Prostate gland (tissue), 2 donors: ENCODE measurements around the gene AK9.

Experiments
- POLR2A ChIP-seq: fragments of 450-650 bp; IDR thresholded peaks from one replicate; pipeline ENCODE4 v1.6.1; 2016; ENCODE audit warnings: antibody characterized with exemption, mild to moderate bottlenecking
- POLR2AphosphoS5 ChIP-seq: sonication (generic); formaldehyde crosslinking; IDR thresholded peaks from one replicate; pipeline ENCODE4 v1.6.1; 2017; ENCODE audit warnings: antibody characterized with exemption
- TF ChIP-seq, protein P1 (sequence below), 4 experiments: fragments of 200-600 bp in 2 of 4; fragments of 450-650 bp in 2 of 4; sonication (generic) in 2 of 4; IDR thresholded peaks; 1 replicate in 3 of 4; 2 replicates in 1 of 4; pipeline ENCODE4 v1.5.1; 2016 to 2019; ENCODE audit warnings: antibody characterized with exemption in 4 of 4, mild to moderate bottlenecking in 2 of 4, moderate library complexity in 2 of 4

DNA sequence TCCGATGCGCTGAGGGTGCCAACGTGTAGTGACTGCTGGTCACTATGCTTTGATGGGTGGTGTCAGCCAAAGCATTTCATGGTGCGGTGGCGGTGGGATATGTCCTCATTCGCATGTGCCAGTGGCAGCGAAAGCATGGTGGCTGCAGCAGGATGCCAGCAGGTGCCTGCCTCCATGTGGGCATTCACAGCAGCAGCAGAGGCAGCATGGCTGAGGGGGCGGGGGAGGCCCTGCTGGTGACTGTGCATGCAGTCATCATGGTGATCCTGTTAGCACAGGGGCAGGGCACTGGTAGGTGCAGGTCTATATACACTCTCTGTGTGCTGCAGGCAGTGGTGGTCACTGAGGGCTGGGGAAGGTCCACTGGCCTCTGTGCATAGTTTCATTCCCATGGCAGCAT lies 22.1 kb upstream of the AK9 start:
- TF ChIP-seq, protein P1, sequence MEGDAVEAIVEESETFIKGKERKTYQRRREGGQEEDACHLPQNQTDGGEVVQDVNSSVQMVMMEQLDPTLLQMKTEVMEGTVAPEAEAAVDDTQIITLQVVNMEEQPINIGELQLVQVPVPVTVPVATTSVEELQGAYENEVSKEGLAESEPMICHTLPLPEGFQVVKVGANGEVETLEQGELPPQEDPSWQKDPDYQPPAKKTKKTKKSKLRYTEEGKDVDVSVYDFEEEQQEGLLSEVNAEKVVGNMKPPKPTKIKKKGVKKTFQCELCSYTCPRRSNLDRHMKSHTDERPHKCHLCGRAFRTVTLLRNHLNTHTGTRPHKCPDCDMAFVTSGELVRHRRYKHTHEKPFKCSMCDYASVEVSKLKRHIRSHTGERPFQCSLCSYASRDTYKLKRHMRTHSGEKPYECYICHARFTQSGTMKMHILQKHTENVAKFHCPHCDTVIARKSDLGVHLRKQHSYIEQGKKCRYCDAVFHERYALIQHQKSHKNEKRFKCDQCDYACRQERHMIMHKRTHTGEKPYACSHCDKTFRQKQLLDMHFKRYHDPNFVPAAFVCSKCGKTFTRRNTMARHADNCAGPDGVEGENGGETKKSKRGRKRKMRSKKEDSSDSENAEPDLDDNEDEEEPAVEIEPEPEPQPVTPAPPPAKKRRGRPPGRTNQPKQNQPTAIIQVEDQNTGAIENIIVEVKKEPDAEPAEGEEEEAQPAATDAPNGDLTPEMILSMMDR (IDR thresholded peaks at IDR 0.05): no peak
- no peak for TF ChIP-seq POLR2A
- no peak for TF ChIP-seq POLR2AphosphoS5
